ENCODE results near the gene OR2A1. TPM values are rescaled to one million over a fixed set of nuclear protein-coding genes. Genes with fewer than 3 reads are reported as not detected.
"Not testable (repeated sequence)": the region's sequence is repeated elsewhere in the genome, so short reads cannot be mapped to it uniquely, and the experiment has no call there.

The OR2A1 gene
- total RNA-seq, 1 donor from 2014 or later, result not detected

DNA sequence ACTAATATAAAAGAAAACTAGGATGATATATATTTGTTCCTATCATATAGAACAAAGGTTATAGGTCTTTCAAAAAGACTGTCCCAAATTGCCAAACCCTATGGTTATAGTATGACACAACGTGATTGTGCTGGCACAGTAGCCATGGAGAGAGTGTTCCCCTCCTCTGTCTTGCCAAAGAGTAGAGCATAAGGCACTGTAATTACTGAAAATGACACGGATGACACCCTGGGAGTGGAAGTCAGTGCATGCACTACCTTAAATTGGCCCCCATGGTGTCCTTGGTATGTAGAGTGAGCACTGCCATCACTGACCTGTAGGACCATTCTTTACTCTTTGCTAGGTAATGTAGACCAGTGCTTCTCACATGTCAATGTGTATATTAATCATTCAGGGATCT is 7.1 kb upstream of the OR2A1 start:
- not testable (repeated sequence) for H3K4me3 ChIP-seq (ENCODE audit: low read depth, low read length); H3K27me3 ChIP-seq (ENCODE audit: control insufficient read depth, insufficient read depth, low read length); H3K36me3 ChIP-seq (ENCODE audit: control insufficient read depth, insufficient read depth, low read length); DNase-seq (ENCODE audit: low read depth)

DNA sequence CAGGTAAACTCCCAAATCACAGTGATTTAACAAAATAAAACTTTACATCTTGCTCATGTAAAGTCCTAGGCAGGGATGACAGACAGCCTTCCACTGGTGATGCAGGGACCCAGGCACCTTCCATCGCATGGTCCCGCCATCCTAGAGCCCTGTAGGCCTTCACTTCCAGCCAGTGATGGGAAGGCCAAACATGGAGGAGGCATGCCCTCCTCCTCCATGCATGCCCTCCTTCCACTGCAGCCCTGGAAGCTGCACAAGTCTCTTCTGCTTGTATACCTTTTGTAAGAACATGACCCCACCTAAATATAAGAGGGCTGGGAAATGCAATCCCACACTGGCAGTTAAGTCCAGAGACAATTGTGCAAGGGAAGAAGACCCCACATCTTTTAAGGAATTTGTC is 2.5 kb upstream of the OR2A1 start:
- H3K4me3 ChIP-seq (ENCODE audit: low read depth, low read length); H3K36me3 ChIP-seq (ENCODE audit: control insufficient read depth, insufficient read depth, low read length); H3K27me3 ChIP-seq (ENCODE audit: control insufficient read depth, insufficient read depth, low read length); DNase-seq (ENCODE audit: low read depth): not testable (repeated sequence)

DNA sequence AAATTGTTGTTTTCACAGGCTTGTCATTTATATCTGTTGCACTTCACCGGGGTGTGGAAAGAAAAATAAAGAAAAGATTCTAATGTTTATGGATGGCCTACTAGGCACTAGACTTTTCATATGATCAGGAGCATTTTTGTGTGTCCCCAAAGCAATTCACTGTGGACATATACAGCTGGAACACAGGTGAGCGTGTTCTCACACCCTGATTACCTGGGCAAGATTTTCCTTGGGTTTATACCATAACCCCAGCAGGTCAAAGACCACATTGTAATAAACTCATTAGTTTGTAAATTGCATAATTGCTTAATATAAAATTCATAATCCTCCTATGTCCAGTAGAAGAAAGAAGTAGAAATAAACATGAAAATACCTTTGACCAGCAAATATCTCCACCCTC is 1.0 kb upstream of the OR2A1 start:
- not testable (repeated sequence) for H3K4me3 ChIP-seq (ENCODE audit: low read depth, low read length); DNase-seq (ENCODE audit: low read depth); H3K27me3 ChIP-seq (ENCODE audit: control insufficient read depth, insufficient read depth, low read length); H3K36me3 ChIP-seq (ENCODE audit: control insufficient read depth, insufficient read depth, low read length)

DNA sequence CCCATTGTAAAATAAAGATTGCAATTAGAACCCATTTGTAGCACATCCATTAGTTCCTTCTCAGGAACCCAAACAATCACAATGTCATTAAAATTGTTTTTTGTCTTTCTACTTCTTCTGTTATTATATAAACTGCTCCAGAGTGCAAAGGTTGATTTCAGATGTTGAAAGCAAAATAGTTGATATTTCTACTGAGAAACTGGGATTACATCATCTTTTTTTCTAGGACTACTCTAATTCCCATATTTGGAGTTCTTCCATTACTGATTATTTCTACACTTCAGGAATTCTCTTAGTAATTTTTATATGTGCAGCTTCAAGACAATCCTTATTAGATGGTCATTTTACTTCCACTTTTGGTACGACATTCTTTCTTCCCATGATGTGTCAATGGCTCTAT is 5.3 kb downstream of the OR2A1 start:
- H3K4me3 ChIP-seq (ENCODE audit: low read depth, low read length); H3K36me3 ChIP-seq (ENCODE audit: control insufficient read depth, insufficient read depth, low read length); H3K27me3 ChIP-seq (ENCODE audit: control insufficient read depth, insufficient read depth, low read length): not testable (repeated sequence)

DNA sequence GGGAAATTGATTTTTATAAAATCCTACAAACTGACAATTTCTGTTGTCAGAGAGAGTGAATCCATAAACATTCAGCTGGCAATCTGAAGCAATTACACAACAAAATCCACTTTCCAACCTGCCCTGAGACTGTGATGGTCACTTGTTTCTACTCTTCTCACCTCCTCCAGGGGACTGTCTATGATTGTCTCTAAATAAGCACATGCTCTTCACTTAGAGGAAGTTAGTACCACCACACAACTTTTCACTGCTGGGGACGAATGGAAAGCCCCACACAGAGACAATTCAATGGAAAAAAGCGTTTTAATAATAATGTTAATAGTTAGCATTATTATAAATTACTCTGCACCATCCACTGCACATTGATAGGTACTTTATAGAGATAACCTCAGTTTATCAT is 7.3 kb downstream of the OR2A1 start:
- H3K4me3 ChIP-seq (ENCODE audit: low read depth, low read length); DNase-seq (ENCODE audit: low read depth); H3K36me3 ChIP-seq (ENCODE audit: control insufficient read depth, insufficient read depth, low read length); H3K27me3 ChIP-seq (ENCODE audit: control insufficient read depth, insufficient read depth, low read length): not testable (repeated sequence)

More for the DNA sequence above, 5.3 kb downstream of the OR2A1 start:
- not testable (repeated sequence) for DNase-seq (ENCODE audit: low read depth)

DNA sequence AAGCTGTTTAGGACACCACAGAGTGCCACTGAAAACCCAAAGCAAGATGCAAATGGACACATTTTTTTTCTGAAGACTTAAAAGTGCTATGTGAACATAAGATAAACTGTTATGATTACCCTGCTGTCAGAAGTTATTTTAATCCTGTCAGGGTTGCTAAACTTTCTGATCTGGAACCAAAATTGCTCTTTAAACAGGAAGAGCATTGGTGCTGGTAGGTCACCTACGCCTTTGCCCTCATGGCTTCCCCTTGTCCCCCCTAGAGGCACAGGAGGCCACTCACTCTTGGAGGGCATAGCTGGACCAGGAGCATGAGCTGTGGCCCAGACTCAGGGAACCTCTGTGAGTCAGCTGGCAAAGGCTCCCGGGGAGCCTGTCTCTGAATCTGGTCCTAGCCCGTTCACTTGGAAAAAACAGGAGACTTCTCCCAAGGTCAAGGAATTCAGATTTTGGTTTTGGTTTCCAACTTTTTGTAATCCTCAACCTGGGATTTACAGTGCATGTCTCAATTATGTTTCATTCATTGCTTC is 9.5 kb downstream of the OR2A1 start:
- not testable (repeated sequence) for DNase-seq (ENCODE audit: low read depth); H3K4me3 ChIP-seq (ENCODE audit: low read depth, low read length)

GRCh38 chr7:144323359-144323758 is 11.1 kb downstream of the OR2A1 start:
- H3K36me3 ChIP-seq (ENCODE audit: control insufficient read depth, insufficient read depth, low read length); DNase-seq (ENCODE audit: low read depth); H3K27me3 ChIP-seq (ENCODE audit: control insufficient read depth, insufficient read depth, low read length); H3K4me3 ChIP-seq (ENCODE audit: low read depth, low read length): not testable (repeated sequence)

More for the DNA sequence above, 9.5 kb downstream of the OR2A1 start:
- not testable (repeated sequence) for H3K27me3 ChIP-seq (ENCODE audit: control insufficient read depth, insufficient read depth, low read length); H3K36me3 ChIP-seq (ENCODE audit: control insufficient read depth, insufficient read depth, low read length)

- DNase-seq (ENCODE audit: low read depth), result not testable (repeated sequence)
These were observed 13.6 kb downstream of the OR2A1 start for GRCh38 chr7:144325868-144326267.

DNA sequence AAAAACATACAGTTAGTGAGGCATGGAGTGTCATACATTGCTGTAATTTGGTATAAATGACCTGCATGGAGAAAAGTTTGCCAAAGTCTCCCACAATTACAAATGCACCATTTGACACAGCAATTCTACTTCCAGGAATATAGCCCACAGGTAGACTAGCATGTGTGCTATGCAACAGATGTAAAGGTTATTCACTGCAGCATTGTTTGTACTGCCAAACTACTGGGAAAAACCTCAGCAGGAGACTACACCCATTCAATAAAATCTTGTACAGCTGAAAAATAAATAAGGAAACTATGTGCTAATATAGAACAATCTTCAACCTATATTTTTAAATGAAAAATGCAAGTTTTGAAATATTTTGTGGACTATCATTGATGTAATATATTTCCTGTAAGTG is 17.8 kb downstream of the OR2A1 start:
- DNase-seq (ENCODE audit: low read depth); H3K27me3 ChIP-seq (ENCODE audit: control insufficient read depth, insufficient read depth, low read length); H3K4me3 ChIP-seq (ENCODE audit: low read depth, low read length); H3K36me3 ChIP-seq (ENCODE audit: control insufficient read depth, insufficient read depth, low read length): not testable (repeated sequence)

More at GRCh38 chr7:144325868-144326267, 13.6 kb downstream of the OR2A1 start:
- not testable (repeated sequence) for H3K36me3 ChIP-seq (ENCODE audit: control insufficient read depth, insufficient read depth, low read length); H3K4me3 ChIP-seq (ENCODE audit: low read depth, low read length); H3K27me3 ChIP-seq (ENCODE audit: control insufficient read depth, insufficient read depth, low read length)

- H3K4me3 ChIP-seq (ENCODE audit: low read depth, low read length); H3K36me3 ChIP-seq (ENCODE audit: control insufficient read depth, insufficient read depth, low read length); DNase-seq (ENCODE audit: low read depth); H3K27me3 ChIP-seq (ENCODE audit: control insufficient read depth, insufficient read depth, low read length): not testable (repeated sequence)
These were observed 19.2 kb downstream of the OR2A1 start for GRCh38 chr7:144331221-144331995.

- H3K36me3 ChIP-seq (ENCODE audit: control insufficient read depth, insufficient read depth, low read length); H3K4me3 ChIP-seq (ENCODE audit: low read depth, low read length): not testable (repeated sequence)
These were observed 19.7 kb downstream of the OR2A1 start for GRCh38 chr7:144331996-144332288.

DNA sequence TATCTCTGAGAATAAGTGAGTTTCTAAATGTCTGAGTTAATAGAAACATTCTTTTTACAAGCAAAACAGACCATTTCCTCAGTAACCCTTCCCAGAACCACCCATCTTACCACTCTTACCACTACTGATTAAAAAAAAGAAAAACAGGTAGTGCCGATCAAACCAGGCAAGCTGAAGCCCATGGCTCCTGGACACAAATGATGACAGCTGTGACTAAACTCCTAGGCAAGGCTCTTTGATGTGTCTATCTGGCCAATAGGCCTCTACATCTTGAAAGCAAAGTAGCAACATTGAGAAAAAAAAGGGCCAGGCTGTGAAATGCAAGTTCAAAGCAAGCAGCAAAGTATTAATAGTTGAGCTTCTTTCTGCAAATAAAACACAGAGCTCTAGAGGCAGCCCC is 36.4 kb downstream of the OR2A1 start:
- H3K4me3 ChIP-seq (ENCODE audit: low read depth, low read length); H3K36me3 ChIP-seq (ENCODE audit: control insufficient read depth, insufficient read depth, low read length); H3K27me3 ChIP-seq (ENCODE audit: control insufficient read depth, insufficient read depth, low read length); DNase-seq (ENCODE audit: low read depth): not testable (repeated sequence)

More at GRCh38 chr7:144331996-144332288, 19.7 kb downstream of the OR2A1 start:
- not testable (repeated sequence) for H3K27me3 ChIP-seq (ENCODE audit: control insufficient read depth, insufficient read depth, low read length); DNase-seq (ENCODE audit: low read depth)

DNA sequence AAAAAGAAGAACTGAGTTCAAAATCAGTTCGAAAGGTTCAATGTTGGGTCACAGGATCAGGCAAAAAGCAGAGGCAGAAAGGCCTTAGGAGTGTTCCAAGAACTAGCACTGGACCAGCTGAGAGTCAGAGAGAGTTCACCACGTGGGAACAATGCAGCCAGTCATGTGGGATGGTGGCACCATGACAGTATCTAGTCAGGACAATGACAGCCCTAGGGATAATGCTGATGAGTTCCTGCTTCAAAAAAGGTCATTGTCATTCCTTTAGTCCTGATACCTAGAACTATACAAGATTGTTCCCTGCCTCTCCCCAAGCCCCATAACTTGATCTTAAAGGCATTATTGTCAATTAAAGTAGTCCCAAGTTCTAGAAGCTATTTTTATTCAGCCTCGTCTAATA is 39.4 kb downstream of the OR2A1 start:
- H3K27me3 ChIP-seq (ENCODE audit: control insufficient read depth, insufficient read depth, low read length); H3K4me3 ChIP-seq (ENCODE audit: low read depth, low read length); H3K36me3 ChIP-seq (ENCODE audit: control insufficient read depth, insufficient read depth, low read length); DNase-seq (ENCODE audit: low read depth): not testable (repeated sequence)

DNA sequence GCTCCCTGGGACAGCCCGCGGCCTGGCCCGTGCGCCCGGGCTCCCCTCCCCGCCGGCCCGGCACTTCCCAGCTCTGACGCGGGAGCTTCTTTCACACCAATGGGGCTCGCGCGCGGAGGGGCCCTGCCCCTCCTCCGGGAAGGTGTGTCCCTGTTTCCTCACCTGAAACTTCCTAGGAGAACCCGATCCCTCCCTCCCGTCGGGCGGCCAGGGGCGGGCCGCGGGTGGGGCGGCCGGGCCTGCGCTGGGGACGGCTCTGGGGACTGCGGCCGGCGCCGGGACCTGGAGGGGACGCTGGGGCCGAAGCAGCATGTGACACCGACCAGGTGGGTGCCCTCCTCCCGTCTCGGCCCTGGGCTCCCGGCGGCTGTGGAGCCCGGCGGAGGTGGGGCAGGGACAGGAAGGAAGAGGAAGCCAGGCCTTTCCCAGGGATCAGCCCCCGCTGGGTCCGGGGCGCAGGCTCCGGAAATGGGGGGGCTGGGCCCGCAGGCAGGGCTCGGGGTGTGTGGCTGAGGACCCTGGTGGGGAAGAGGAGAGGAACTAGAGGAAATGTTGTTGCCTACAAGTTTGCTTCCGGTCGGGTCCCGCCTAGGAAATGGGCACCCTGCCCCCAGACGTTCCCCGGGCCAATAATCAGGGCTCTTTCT is 43.1 kb downstream of the OR2A1 start, which contains the start of gene ARHGEF5:
Gene ARHGEF5 (plus strand): TSS at position 227 of the 647 bp plus-strand sequence. CDS start 7,268 bp downstream, outside the sequence.
- not testable (repeated sequence) for H3K27me3 ChIP-seq (ENCODE audit: control insufficient read depth, insufficient read depth, low read length); DNase-seq (ENCODE audit: low read depth); H3K36me3 ChIP-seq (ENCODE audit: control insufficient read depth, insufficient read depth, low read length)
- peak within 1 kb of the TSS; percentile 22 for H3K4me3 ChIP-seq (ENCODE audit: low read depth, low read length)

- H3K36me3 ChIP-seq (ENCODE audit: control insufficient read depth, insufficient read depth, low read length); H3K4me3 ChIP-seq (ENCODE audit: low read depth, low read length); H3K27me3 ChIP-seq (ENCODE audit: control insufficient read depth, insufficient read depth, low read length); DNase-seq (ENCODE audit: low read depth): not testable (repeated sequence)
These were observed 44.0 kb downstream of the OR2A1 start for GRCh38 chr7:144356185-144356584.
